ENCODE data around the gene ADAM12. TPM values are rescaled to one million over a fixed set of nuclear protein-coding genes. Genes with fewer than 3 reads are reported as not detected.

The ADAM12 gene
- total and polyA plus RNA-seq, 4 donors, result 0.03 to 0.33 (median 0.19) TPM

- Histone ChIP-seq H3K36me3 (ENCODE audit: control insufficient read depth in 4 of 4, insufficient read depth in 3 of 4, low read depth in 1 of 4, low read length in 3 of 4) (no peaks in the 10 kb centered on the region), H3K4me1 (ENCODE audit: control insufficient read depth in 4 of 4, insufficient read depth in 4 of 4, low read length in 3 of 4) (no peaks in the 10 kb centered on the region), H3K9ac (ENCODE audit: low read depth in 1 of 2, low read length in 2 of 2) (no peak overlapping the region), H3K27me3 (ENCODE audit: control insufficient read depth in 4 of 4, insufficient read depth in 4 of 4, low read length in 3 of 4) (no peaks in the 10 kb centered on the region), H3K27ac (ENCODE audit: low read depth in 1 of 2, low read length in 2 of 2) (no peak overlapping the region), H3K9me3 (ENCODE audit: control insufficient read depth in 4 of 4, low read length in 3 of 4) (peaks cover 0 to under 1% (median 0%) of the 10 kb centered on the region in 4 donors), H3K4me3 (ENCODE audit: low read depth in 1 of 3, low read length in 3 of 3) (no peak overlapping the region)
- TF ChIP-seq ATF3 (IDR thresholded peaks at IDR 0.05) (no peak), NR2F2 (IDR thresholded peaks at IDR 0.05) (no peak), TAF1 (conservative IDR thresholded peaks at IDR 0.05) (no peak), EGR1 (IDR thresholded peaks at IDR 0.05; ENCODE audit: low read depth in 2 of 2) (no peak), RAD21 (IDR thresholded peaks at IDR 0.05) (no peak), RXRA (IDR thresholded peaks at IDR 0.05) (no peak), YY1 (IDR thresholded peaks at IDR 0.05) (no peak), GABPA (IDR thresholded peaks at IDR 0.05 in 1 of 2, conservative IDR thresholded peaks at IDR 0.05 in 1 of 2) (no peak), HNF4A (conservative IDR thresholded peaks at IDR 0.05) (no peak), JUND (IDR thresholded peaks at IDR 0.05) (no peak), FOXA2 (IDR thresholded peaks at IDR 0.05) (no peak), FOXA1 (IDR thresholded peaks at IDR 0.05) (no peak), HNF4G (IDR thresholded peaks at IDR 0.05) (no peak), REST (IDR thresholded peaks at IDR 0.05) (no peak), SP1 (IDR thresholded peaks at IDR 0.05) (no peak), ZBTB33 (IDR thresholded peaks at IDR 0.05) (no peak), CTCF (IDR thresholded peaks at IDR 0.05; ENCODE audit: low read depth, low read length, missing input control) (no peak)
- TF ChIP-seq, protein P1, sequence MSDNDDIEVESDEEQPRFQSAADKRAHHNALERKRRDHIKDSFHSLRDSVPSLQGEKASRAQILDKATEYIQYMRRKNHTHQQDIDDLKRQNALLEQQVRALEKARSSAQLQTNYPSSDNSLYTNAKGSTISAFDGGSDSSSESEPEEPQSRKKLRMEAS (IDR thresholded peaks at IDR 0.05), result no peak
- no peak for DNase-seq (ENCODE audit: low spot score)
- 84% methylated on average over 1 of the region's 1 CpG for WGBS
Observed at GRCh38 chr10:126256864-126257263, 131.4 kb downstream of the ADAM12 start.

All from liver (tissue), 9 donors.